ENCODE data around the gene KLHL28. TPM values are rescaled to one million over a fixed set of nuclear protein-coding genes. Genes with fewer than 3 reads are reported as not detected.

KLHL28 gene
- total and polyA plus RNA-seq, 2 donors (not counting 1 experiment from before 2014, with no cell fraction given): 6.1 to 9.7 TPM

GRCh38 chr14:44979740-44980356 lies 18.1 kb upstream of the KLHL28 start:
- Histone ChIP-seq H3K9ac (ENCODE audit: insufficient read depth, low read length) (no peak overlapping the region), H3K27me3 (ENCODE audit: control insufficient read depth, insufficient read depth, low read length) (no peaks in the 10 kb centered on the region), H4K20me1 (ENCODE audit: control insufficient read depth, extremely low read depth, insufficient read depth, low read length) (no peaks in the 10 kb centered on the region), H3K27ac (ENCODE audit: insufficient read depth, low read length) (no peak overlapping the region), H3K4me1 (ENCODE audit: control insufficient read depth, extremely low read depth, insufficient read depth, low read length) (no peaks in the 10 kb centered on the region), H3K4me2 (ENCODE audit: extremely low read depth, insufficient read depth, low read length) (no peak overlapping the region), H3K79me2 (ENCODE audit: control insufficient read depth, insufficient read depth, low read length) (peaks cover 4% of the 10 kb centered on the region), H3K9me3 (ENCODE audit: control insufficient read depth, insufficient read depth, low read depth, low read length) (no peaks in the 10 kb centered on the region), H2AFZ (ENCODE audit: low read length) (no peak overlapping the region), H3K36me3 (ENCODE audit: control insufficient read depth, insufficient read depth, low read length) (no peaks in the 10 kb centered on the region), H3K4me3 (replicated peaks in 1 of 4; ENCODE audit: control extremely low read depth in 1 of 4, insufficient read depth in 1 of 4, low read depth in 3 of 4, low read length in 4 of 4) (no peak overlapping the region)
- DNase-seq (ENCODE audit: low read depth in 2 of 2): peak in 1 of 2 donors; percentile 11
- no peak for TF ChIP-seq EZH2 (IDR thresholded peaks at IDR 0.05; ENCODE audit: low read length, missing control alignments)
- TF ChIP-seq CTCF (conservative IDR thresholded peaks at IDR 0.05 in 1 of 2, IDR thresholded peaks at IDR 0.05 in 1 of 2; ENCODE audit: low read depth in 1 of 2, low read length in 2 of 2): no peak

GRCh38 chr14:44979273-44979672 lies 17.5 kb upstream of the KLHL28 start:
- Histone ChIP-seq H3K36me3 (ENCODE audit: control insufficient read depth, insufficient read depth, low read length) (no peaks in the 10 kb centered on the region), H3K9me3 (ENCODE audit: control insufficient read depth, insufficient read depth, low read depth, low read length) (no peaks in the 10 kb centered on the region), H3K79me2 (ENCODE audit: control insufficient read depth, insufficient read depth, low read length) (peaks cover 9% of the 10 kb centered on the region), H3K27me3 (ENCODE audit: control insufficient read depth, insufficient read depth, low read length) (no peaks in the 10 kb centered on the region), H3K4me1 (ENCODE audit: control insufficient read depth, extremely low read depth, insufficient read depth, low read length) (no peaks in the 10 kb centered on the region), H3K4me2 (ENCODE audit: extremely low read depth, insufficient read depth, low read length) (no peak overlapping the region), H3K9ac (ENCODE audit: insufficient read depth, low read length) (no peak overlapping the region), H2AFZ (ENCODE audit: low read length) (no peak overlapping the region), H4K20me1 (ENCODE audit: control insufficient read depth, extremely low read depth, insufficient read depth, low read length) (no peaks in the 10 kb centered on the region), H3K4me3 (replicated peaks in 1 of 4; ENCODE audit: control extremely low read depth in 1 of 4, insufficient read depth in 1 of 4, low read depth in 3 of 4, low read length in 4 of 4) (no peak overlapping the region), H3K27ac (ENCODE audit: insufficient read depth, low read length) (no peak overlapping the region)
- DNase-seq (ENCODE audit: low read depth in 2 of 2): no peak
- TF ChIP-seq EZH2 (IDR thresholded peaks at IDR 0.05; ENCODE audit: low read length, missing control alignments) (no peak), CTCF (conservative IDR thresholded peaks at IDR 0.05 in 1 of 2, IDR thresholded peaks at IDR 0.05 in 1 of 2; ENCODE audit: low read depth in 1 of 2, low read length in 2 of 2) (no peak)

- no peak overlapping the region for H3K27ac ChIP-seq (ENCODE audit: insufficient read depth, low read length)
- H3K9me3 ChIP-seq (ENCODE audit: control insufficient read depth, insufficient read depth, low read depth, low read length): no peaks in the 10 kb centered on the region
- H3K4me2 ChIP-seq (ENCODE audit: extremely low read depth, insufficient read depth, low read length): no peak overlapping the region
- no peak for TF ChIP-seq CTCF (conservative IDR thresholded peaks at IDR 0.05 in 1 of 2, IDR thresholded peaks at IDR 0.05 in 1 of 2; ENCODE audit: low read depth in 1 of 2, low read length in 2 of 2)
- TF ChIP-seq EZH2 (IDR thresholded peaks at IDR 0.05; ENCODE audit: low read length, missing control alignments): no peak
- no peak overlapping the region for H3K4me3 ChIP-seq (replicated peaks in 1 of 4; ENCODE audit: control extremely low read depth in 1 of 4, insufficient read depth in 1 of 4, low read depth in 3 of 4, low read length in 4 of 4)
- H3K4me1 ChIP-seq (ENCODE audit: control insufficient read depth, extremely low read depth, insufficient read depth, low read length): no peaks in the 10 kb centered on the region
- H3K79me2 ChIP-seq (ENCODE audit: control insufficient read depth, insufficient read depth, low read length): peaks cover 43% of the 10 kb centered on the region
- H3K36me3 ChIP-seq (ENCODE audit: control insufficient read depth, insufficient read depth, low read length): no peaks in the 10 kb centered on the region
- no peaks in the 10 kb centered on the region for H3K27me3 ChIP-seq (ENCODE audit: control insufficient read depth, insufficient read depth, low read length)
- no peak overlapping the region for H2AFZ ChIP-seq (ENCODE audit: low read length)
- H4K20me1 ChIP-seq (ENCODE audit: control insufficient read depth, extremely low read depth, insufficient read depth, low read length): no peaks in the 10 kb centered on the region
- H3K9ac ChIP-seq (ENCODE audit: insufficient read depth, low read length): no peak overlapping the region
- no peak for DNase-seq (ENCODE audit: low read depth in 2 of 2)
These were observed 9.7 kb upstream of the KLHL28 start for GRCh38 chr14:44971459-44971858.
